Measurements from ENCODE around the gene RPS6KC1.
A peak's percentile ranks its signal among the peaks of the same experiment; 100 is the strongest.

Gene RPS6KC1

DNA sequence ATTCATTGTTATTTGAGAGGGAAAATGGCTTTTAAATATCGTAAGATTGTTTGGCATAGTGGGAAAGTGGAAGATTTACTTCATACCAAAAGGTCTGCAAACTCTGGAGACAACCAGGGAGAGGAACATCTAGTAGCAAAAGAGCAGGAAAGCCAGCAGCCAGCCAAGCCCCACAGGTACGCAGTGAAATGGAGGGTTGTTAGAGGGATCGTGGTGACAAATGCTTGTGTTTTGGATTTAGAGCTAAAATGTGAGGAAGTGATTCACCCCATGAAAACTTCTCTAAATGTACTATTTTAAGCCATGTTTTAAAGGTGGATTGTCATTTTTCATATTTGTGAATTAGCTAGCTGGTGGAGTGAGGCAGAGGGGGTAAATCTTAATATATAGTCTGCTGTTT lies 69.3 kb downstream of the RPS6KC1 start:
- no peak overlapping the region for H3K27ac ChIP-seq
- TF ChIP-seq, protein P1, sequence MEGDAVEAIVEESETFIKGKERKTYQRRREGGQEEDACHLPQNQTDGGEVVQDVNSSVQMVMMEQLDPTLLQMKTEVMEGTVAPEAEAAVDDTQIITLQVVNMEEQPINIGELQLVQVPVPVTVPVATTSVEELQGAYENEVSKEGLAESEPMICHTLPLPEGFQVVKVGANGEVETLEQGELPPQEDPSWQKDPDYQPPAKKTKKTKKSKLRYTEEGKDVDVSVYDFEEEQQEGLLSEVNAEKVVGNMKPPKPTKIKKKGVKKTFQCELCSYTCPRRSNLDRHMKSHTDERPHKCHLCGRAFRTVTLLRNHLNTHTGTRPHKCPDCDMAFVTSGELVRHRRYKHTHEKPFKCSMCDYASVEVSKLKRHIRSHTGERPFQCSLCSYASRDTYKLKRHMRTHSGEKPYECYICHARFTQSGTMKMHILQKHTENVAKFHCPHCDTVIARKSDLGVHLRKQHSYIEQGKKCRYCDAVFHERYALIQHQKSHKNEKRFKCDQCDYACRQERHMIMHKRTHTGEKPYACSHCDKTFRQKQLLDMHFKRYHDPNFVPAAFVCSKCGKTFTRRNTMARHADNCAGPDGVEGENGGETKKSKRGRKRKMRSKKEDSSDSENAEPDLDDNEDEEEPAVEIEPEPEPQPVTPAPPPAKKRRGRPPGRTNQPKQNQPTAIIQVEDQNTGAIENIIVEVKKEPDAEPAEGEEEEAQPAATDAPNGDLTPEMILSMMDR (conservative IDR thresholded peaks at IDR 0.05; ENCODE audit: low read depth, low read length), result no peak
- H3K4me2 ChIP-seq, result no peak overlapping the region
- no peaks in the 10 kb centered on the region for H4K20me1 ChIP-seq (ENCODE audit: insufficient read depth)
- H3K4me3 ChIP-seq (IDR thresholded peaks at IDR 0.05; ENCODE audit: insufficient read depth, low read depth, low read length), result no peak overlapping the region
- H3K9ac ChIP-seq, result no peak overlapping the region
- H2AFZ ChIP-seq (ENCODE audit: low read depth), result no peak overlapping the region
- no peaks in the 10 kb centered on the region for H3K4me1 ChIP-seq (ENCODE audit: low read depth, poor library complexity, severe bottlenecking)
- H3K36me3 ChIP-seq (ENCODE audit: insufficient read depth), result no peaks in the 10 kb centered on the region
- no peaks in the 10 kb centered on the region for H3K27me3 ChIP-seq (ENCODE audit: insufficient read depth, low read depth)
- H3K79me2 ChIP-seq (ENCODE audit: insufficient read depth, low read depth), result no peaks in the 10 kb centered on the region

- Histone ChIP-seq H3K9ac (no peak overlapping the region), H3K4me2 (no peak overlapping the region), H3K36me3 (ENCODE audit: insufficient read depth) (no peaks in the 10 kb centered on the region), H3K4me3 (IDR thresholded peaks at IDR 0.05; ENCODE audit: insufficient read depth, low read depth, low read length) (no peak overlapping the region), H3K79me2 (ENCODE audit: insufficient read depth, low read depth) (no peaks in the 10 kb centered on the region), H2AFZ (ENCODE audit: low read depth) (no peak overlapping the region), H3K27ac (no peak overlapping the region), H3K4me1 (ENCODE audit: low read depth, poor library complexity, severe bottlenecking) (no peaks in the 10 kb centered on the region), H3K27me3 (ENCODE audit: insufficient read depth, low read depth) (no peaks in the 10 kb centered on the region), H4K20me1 (ENCODE audit: insufficient read depth) (no peaks in the 10 kb centered on the region)
- TF ChIP-seq, protein P1 (conservative IDR thresholded peaks at IDR 0.05; ENCODE audit: low read depth, low read length), result no peak
Measured at GRCh38 chr1:213120961-213121360, 69.9 kb downstream of the RPS6KC1 start.

DNA sequence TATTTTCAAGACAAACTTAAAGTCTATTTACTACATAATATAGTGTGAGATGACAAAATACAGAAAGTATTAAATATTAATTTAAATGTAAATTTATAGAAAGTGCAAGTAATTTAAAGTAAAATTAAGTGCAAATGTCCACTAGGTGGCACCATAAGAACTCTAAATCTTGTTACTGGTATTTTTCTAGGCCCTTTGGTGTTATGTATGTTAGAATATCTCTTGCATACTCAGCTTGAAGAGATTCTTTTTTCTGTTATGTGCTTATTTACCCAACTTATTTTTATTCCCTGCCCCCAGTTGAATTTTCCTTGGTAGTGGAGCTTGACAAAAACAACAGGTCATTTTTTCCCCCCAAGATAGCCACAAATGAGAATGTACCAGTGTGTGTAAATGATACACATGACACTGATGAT lies 71.5 kb downstream of the RPS6KC1 start:
- no peak overlapping the region for H2AFZ ChIP-seq (ENCODE audit: low read depth)
- no peaks in the 10 kb centered on the region for H3K79me2 ChIP-seq (ENCODE audit: insufficient read depth, low read depth)
- no peak overlapping the region for H3K9ac ChIP-seq
- H3K4me2 ChIP-seq, result no peak overlapping the region
- H3K4me1 ChIP-seq (ENCODE audit: low read depth, poor library complexity, severe bottlenecking), result no peaks in the 10 kb centered on the region
- no peaks in the 10 kb centered on the region for H3K36me3 ChIP-seq (ENCODE audit: insufficient read depth)
- no peaks in the 10 kb centered on the region for H4K20me1 ChIP-seq (ENCODE audit: insufficient read depth)
- TF ChIP-seq, protein P1 (conservative IDR thresholded peaks at IDR 0.05; ENCODE audit: low read depth, low read length), result peak; percentile 88
- no peak overlapping the region for H3K27ac ChIP-seq
- no peak overlapping the region for H3K4me3 ChIP-seq (IDR thresholded peaks at IDR 0.05; ENCODE audit: insufficient read depth, low read depth, low read length)
- no peaks in the 10 kb centered on the region for H3K27me3 ChIP-seq (ENCODE audit: insufficient read depth, low read depth)

- Histone ChIP-seq H3K4me3 (IDR thresholded peaks at IDR 0.05; ENCODE audit: insufficient read depth, low read depth, low read length) (no peak overlapping the region), H4K20me1 (ENCODE audit: insufficient read depth) (no peaks in the 10 kb centered on the region), H3K9ac (no peak overlapping the region), H3K36me3 (ENCODE audit: insufficient read depth) (no peaks in the 10 kb centered on the region), H3K4me2 (no peak overlapping the region), H3K79me2 (ENCODE audit: insufficient read depth, low read depth) (no peaks in the 10 kb centered on the region), H3K27ac (no peak overlapping the region), H3K4me1 (ENCODE audit: low read depth, poor library complexity, severe bottlenecking) (no peaks in the 10 kb centered on the region), H2AFZ (ENCODE audit: low read depth) (no peak overlapping the region), H3K27me3 (ENCODE audit: insufficient read depth, low read depth) (no peaks in the 10 kb centered on the region)
- TF ChIP-seq, protein P1 (conservative IDR thresholded peaks at IDR 0.05; ENCODE audit: low read depth, low read length), result no peak
Measured at GRCh38 chr1:213123087-213123486, 72.0 kb downstream of the RPS6KC1 start.
